Activated gamma-delta T cell treated with Interleukin-2 at 50 U/mL for 16 hours (primary cell): Measurements from ENCODE around the gene NAPA.

Experiments used
- DNase-seq: peaks from one replicate; pipeline ENCODE4 v3.0.0-alpha.2; 2020

The NAPA gene

DNA sequence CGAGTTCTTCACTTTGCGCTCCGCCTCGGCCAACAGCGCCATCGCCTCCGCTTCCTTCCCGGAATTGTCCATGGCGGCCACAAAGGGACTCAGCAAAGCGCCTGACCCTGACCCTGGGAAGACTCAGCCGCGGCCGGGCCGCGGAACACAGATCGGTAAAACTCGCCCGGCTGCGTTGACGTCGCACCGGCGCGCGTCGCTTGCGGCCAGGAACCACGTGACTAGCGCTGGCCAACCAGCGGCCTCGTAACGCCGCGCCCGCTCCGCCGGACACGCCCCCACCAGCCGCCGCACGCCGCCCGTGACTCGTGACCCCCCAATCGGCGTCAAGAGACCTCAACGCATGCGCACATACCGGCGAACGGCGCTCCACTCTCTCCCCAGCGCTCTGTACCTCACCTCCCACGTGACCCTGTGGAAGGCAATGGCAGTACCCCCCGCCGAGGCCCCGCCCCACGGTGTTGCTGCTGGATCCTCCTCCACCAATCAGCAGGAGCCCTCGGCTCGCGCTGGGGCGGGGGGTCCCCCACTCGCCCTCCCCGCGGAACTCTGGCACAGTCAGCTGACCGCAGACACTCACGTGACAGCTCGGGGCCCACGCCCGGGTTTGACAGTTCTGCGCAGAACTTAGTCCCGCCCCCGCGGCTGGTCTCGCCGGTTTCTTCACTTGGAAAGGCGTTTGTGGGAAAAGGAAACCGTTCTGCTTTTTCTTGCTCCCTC lies at the start of gene NAPA:
Gene NAPA, minus strand, starts transcription at position 195 of the 720 bp plus-strand sequence. Its CDS starts 123 bp downstream, at position 72.
- peak; percentile 100 for DNase-seq

DNA sequence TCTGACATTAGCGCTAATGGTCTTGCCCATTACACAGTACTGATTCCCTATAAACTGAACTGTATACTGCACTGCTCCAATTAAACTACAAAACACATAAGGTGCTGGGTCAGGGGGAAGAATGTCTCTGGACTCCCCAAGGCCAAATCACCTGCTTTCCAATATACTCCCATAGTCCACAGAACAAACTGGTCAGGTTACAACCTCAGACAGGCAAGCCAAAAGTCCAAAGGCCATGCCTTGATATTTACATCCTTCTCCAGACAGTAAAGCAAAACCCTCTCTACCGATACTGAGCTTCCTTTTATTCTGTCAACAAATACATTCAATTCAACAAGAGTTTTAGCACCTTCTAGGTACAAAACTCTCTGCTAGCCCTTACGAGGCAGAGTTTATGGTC lies 49.2 kb upstream of the NAPA start:
- DNase-seq, result no peak

DNA sequence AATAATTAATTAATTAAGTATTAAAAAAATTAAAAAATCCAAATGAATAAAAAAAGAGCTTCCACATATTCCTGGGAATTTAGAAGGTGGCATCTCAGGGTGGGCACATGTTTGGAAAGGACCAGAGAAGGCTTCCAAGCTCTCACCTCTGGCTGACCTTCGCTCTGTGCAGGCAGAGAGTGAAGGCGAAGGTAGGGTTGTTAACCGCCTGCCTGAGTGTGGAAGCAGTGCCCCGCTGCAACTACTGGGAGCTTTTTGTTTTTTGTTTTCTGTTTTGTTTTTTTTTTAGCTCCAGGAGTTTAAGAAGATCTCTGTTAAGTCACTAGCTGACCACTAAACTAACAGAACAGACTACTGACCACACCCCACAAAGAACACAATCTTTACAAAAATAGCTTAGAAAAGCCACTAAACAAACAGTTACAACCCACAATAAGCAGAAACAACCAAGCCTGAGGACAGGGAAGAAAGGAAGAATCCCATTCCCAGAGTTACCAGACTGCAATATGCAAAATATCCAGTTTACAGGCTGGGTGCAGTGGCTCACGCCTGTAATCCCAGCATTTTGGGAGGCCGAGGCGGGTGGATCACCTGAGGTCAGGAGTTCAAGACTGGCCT lies 46.7 kb upstream of the NAPA start:
- no peak for DNase-seq

DNA sequence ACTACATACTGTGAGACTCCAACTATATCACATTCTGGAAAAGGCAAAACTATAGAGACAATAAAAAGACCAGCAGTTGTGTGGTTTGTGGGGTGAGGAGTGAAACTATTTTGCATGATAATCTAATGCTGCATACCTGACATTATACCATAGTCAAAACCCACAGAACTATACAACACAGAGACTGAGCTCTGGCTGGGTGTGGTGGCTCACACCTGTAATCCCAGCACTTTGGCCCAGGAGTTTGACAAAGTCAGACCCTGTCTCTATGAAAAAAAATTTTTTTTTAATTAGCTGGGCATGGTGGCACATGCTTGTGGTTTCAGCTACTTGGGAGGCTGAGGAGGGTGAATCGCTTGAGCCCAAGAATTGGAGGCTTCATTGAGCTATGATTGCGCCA lies 46.1 kb upstream of the NAPA start:
- no peak for DNase-seq

DNA sequence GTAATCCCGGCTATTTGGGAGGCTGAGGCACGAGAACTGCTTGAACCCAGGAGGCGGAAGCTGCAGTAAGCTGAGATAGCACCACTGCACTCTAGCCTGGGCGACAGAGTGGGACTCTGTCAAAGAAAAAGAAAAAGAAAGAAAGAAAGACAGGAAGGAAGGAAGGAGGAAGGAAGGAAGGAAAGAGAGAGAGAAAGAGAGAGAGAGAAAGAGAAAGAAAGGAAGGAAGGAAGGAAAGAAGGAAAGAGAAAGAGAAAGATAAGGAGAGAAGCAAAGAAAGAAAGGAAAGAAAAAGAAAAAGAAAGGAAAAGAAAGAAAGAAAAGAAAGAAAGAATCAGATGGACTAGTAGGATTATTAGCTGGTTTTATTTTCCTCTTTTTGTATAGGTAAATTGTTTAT lies 35.3 kb upstream of the NAPA start:
- no peak for DNase-seq

DNA sequence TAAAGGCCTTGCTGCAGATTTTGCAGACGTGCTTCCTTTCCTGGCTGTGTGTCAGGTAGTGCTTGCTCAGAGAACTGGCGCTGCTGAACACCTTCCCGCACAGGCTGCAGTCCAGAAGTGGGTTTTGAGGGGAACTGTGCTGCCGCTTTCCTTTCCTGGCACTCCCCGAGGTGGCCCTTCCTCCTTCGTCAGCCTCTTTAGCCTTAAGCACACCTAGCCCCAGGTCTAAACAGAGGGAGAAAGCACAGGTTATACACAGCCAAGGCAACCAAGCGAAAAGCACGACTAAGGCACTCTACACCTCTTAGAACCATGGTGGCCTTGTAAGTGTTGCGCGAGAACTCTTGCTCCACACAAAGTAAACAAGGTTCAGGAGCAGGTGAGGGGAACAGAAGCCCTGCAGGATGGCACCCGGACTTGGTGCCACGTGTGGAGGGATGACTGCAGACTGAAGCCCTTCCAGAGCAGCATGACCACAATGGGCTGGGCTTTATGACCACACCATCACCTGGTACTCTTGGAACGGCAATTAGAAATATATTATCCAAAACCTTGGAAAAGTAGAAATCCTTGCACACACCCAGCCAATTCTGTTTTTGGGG lies 34.5 kb upstream of the NAPA start:
- no peak for DNase-seq

DNA sequence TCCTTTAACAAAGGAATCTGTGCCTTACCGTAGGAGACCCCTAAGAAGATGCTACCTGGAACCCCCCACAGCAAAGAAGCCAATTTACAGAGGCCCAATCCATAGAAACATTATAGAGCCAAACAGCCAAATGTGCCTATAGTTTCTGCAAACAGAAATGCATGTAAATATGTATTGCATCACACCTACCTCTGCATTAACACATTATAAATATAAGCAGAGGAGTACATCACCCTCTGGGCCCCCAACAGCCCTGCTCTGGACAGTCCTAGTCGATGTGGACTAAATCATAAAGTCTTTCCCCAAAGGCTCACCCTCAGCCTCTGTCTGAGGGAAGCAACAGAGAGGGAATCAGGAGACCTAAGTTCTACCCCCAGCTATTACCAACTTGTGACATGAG lies 32.3 kb upstream of the NAPA start:
- DNase-seq, result no peak

DNA sequence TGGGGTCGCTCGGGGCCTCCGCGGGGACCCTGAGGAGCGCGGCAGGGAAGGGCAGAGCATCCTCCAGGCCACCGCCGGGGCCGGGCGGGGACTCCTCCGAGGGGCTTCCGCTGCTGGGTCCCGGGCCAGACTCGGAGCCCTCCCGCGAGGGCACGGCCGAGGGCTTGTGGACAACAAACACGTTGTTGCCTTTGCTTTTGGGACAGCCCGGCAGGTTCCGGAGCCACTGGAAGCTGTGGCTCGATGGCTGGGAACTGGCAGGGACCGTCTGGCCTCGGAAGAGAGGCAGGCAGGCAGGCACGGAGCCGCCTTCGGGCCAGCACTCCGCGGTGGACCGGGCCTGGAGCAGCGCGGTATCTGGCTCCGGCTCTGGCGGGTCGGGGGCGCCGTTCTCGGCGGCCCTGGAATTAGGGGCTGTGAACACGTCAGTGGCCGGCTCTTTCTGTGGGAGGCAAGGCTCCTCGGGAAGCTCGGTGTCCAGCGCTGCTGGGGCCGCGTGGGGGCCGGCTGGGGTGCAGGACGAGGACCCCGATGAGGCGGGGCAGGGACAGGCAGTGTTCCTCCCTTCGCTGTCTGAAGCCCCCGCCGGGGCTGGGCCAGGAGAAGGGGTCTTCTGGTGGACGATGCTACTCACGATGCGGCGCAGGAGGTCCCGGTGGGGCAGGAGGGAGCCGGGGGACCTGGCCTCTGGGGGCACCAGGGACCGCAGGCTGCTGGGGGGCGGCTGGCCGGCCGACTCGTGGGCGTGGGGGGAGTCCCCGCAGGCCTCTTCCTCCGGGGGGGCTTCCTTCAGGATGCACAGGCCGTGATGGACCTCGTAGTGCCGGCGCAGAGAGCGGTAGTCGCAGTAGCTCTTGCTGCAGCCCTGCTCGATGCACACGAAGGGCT lies 30.4 kb upstream of the NAPA start:
- no peak for DNase-seq

DNA sequence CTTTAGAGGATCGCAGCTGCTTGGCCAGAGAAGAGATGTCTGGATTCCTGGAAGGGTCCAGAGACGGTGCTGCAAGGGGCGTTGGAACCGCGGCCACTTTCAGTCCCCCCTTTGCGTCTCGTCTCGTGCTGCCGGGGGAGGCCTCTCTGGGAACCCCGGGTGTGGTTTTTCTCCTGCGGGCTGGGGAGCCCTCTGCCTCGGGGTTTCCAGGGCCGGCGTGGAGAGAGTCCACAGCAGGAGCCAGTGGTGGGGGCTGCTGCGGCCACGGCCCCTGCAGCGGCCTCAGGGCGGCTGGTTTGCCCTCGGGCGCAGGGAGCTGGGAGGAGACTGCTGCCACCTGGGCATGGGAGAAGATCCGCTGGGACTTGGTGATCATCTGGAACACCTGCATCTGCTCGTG lies 29.6 kb upstream of the NAPA start:
- no peak for DNase-seq

DNA sequence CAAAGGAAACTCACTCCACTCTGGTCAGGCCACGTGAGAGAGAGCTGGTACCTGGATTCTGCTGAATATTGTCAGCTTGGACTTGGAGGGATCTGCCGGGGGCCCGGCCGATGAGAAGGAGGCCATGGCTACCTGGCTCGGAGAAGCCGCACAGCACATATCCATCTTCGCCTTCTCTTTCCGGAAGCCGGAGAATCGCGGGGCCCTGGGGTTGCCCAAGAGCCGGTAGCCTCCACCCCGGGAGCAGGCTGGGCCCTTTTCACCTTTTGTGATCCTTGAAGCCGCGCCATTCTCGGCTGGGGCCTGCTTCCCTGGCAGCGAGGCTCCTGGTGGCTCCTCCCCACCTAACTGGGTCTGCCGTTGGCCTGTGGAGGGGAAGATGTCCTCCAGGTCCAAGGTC lies 29.2 kb upstream of the NAPA start:
- no peak for DNase-seq

DNA sequence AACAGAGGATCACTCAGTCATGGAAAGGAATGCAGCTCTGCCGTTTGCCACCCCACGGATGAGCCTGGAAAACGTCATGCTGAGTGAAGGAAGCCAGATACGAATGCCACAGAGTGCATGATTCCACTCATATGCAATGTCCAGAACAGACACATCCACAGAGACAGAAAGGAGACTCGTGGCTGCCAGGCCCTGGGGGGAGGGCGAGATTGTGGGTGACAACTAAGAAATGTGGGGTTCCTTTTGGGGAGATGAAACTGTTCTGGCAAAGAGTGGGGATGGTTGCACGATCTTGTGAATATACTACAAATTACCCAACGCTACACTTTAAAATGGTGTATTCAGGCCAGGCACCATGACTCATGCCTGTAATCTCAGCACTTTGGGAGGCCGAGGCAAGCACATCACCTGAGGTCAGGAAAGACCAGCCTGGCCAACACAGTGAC lies 27.2 kb upstream of the NAPA start:
- DNase-seq, result no peak

DNA sequence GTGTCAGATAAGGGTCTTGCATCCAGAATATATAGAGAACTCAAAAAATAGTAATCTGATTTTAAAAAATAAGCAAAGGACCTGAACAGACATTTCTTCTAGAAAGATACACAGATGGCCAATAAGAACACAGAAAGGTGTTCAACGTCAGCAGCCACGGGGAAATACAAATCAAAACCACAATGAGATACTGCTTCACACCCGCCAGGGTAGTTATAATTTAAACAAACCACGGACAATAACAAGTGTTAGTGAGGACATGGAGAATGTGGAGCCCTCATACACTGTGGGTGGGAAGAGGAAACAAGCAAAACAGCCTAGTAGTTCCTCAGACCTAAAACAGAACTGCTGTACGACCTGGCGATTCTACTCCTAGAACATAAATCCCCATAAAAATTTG lies 26.7 kb upstream of the NAPA start:
- DNase-seq, result peak; percentile 47

DNA sequence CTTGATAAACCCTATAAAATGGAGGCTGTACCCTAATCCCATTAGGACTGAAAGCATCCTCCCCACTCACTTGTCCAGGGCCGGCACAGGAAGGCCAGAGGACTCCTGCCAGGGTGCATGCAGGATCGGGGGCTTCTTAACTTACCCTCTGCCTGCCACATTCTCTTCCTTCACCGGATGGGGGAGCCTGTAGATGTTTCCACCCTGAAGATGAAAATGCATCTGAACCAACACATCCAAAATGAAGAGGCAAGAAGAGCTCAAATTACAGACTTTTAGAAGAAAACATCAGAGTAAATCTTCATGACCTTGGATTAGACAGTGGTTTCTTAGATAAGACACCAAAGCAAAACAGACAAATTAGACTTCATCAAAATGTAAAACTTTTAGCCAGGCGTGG lies 25.9 kb upstream of the NAPA start:
- no peak for DNase-seq

DNA sequence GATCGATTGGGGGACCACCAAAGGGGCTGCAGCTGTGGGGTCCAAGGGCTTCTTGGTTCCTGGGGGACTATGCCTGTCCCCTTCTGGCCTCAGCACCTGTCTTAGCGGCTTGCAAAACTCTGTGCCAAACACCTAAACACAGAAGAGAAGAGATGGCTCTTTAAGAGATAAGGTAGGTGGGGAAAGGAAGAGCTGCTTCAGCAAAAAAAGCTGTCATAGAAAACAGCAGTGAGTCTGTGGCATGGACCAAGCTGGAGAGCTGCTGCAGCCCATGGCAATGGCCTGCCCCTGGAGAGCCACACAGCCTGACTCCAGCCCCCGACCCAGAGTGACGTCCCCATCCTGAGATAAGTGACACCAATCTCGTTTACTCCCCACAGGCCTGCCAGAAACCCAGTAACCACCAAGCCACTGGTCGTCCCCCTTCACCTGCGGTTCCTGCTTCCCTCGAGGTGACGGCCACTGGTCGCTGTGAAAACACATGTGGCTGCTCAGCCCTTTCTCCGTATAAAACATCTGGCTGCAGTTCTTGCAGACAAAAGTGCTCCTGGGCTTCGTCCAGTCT lies 25.0 kb upstream of the NAPA start:
- DNase-seq, result peak; percentile 23

DNA sequence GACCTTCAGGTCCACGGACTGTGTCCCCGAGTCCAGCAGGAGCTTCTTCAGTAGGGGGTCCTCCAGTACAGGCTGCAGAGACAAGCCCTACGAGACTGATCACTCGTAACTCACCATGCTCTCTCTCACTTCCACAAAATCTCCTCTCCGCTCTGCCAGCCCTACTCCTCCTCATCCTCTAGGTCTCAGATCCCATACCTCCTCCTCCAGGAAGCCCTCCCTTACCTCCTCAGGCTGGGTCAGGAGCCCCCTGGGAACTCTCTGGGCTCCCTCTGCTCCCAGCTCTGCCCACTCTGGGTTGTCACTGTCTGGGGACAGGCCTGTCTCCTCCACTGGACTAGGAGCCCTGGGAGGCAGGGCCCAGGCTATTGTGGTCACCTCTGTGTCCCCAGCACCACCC lies 23.9 kb upstream of the NAPA start:
- no peak for DNase-seq

DNA sequence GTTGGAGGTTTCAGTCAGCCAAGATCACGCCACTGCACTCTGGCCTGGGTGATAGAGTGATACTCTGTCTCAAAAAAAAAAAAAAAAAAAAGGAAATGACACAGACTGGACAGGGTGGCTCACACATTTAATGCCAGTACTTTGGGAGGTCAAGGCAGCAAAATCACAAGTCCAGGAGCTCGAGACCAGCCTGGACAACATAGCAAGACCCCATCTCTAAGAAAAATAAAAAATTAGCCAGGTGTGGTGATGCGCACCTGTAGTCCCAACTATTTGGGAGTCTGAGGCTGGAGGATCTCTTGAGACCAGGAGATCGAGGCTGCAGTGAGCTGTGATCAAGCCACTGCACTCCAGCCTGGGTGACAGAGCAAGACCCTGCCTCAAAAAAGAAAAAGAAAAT lies 22.6 kb upstream of the NAPA start:
- DNase-seq, result no peak

DNA sequence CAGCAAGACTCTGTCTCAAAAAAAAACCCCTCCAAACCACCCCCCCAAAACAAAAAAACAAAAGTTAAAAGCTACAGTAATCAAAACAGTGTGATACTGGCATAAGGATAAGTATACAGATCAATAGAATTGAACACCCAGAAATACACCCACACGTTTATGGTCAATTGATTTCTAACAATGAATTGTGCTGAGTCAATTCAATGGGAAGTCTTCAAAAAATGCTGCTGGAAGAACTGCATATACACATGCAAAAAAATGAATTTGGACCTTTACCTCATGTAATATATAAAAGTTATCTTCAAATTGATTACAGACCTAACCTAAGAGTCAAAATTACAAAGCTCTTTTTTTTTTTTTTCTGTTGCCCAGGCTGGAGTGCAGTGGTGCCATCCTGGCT lies 19.8 kb upstream of the NAPA start:
- no peak for DNase-seq

DNA sequence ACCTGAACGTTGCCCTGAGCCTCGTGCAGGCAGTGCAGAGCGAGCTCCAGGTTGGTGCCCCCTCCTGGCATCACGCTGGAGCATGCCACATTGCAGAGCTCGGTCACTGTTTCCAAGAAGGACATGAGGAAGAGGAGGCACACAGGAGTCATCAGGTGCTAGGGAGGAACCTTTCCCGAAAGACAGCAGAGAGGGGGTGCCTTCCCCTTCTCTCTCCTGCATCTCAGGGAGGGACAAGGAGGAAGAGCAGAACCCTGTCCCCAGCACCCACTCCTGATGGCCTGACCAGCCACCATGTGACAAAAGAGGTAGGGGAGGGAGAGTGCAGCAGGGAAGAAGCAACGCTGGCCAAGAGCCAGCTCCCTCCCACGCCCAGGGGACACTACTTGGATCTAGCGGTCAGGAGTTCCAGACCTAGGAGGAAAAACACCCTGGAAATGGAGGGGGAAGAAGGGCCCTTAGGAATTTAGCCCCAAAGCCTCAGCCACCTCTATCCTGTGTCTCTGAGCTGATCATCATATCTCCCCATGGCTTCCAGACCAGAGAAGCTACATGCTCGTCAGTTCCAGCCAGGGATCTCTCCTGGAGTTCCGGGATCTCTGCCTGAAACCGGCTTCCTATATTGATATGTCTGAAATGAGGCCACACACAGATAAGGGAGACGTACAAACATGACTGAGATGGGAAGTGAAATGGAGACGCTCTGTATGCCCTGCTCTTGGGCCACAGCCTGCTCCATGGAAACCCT lies 17.0 kb upstream of the NAPA start:
- no peak for DNase-seq

DNA sequence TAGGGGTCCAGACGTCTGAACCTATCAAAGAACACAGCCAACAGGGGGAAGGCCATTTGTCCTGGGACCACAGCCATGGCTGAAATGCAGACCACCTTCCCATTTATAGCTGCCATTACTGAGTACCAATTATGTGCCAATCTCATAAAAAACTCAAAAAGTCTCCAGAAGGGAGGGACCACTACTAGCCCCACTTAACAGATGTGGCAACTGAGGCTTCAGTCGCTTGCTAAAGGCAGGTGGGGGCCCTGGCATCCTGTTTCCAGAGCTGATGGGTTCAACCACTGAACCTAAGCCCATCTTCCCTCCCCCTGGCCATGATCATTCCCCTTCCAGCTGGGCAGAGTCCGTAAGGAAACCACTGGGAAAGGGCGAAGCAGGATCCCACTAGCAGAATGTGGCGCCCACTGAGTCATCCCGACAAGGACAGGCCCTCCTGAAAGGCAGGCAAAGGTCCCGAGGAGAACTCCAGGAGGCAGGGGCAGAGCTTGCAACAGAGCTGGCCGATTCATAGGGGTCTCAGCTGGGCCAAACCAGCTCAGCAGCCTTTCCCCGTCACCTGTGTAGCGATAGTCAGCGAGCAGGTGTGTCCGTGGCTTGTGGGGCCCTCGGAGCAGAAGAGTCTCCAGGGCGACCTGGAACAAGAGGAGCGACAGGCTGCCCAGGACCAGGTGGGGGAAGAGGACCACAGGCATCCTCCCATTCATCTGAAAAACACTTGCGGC lies 14.3 kb upstream of the NAPA start:
- DNase-seq, result no peak

DNA sequence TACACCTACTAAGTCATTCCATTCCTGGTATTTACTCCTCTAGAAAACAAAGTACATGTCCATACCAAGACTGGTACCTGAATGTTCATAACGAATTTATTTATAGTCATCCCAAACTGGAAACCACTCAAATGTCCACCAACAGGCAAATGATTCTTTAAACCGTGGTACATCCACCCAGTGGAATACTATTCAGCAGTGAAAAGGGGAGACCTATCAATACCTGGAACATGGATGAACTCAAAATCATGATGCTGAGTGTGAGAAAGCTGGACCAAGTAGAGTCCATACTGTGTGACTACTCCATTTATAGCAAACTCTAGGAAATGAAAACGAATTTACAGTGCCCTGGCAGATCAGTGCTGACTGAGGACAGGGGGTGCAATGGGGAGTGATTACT lies 11.9 kb upstream of the NAPA start:
- DNase-seq, result no peak

DNA sequence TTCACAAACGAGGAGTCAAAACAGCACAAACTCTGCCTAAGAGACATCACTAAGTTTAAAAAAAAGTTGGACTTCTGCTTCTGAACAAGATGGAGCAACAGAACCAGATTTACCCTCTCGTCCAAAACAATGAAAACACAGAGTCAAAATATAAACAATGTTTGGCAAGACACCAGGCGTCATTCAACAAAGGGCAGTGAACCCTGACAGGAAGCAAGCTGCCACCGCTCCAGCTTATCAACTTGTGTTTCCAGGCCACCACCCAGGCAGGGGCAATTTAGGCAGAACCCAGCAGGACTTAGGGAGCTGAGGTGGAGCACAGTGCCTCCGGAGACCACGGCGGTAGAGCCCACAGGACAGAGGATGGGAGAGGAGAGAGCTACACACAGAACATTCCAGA lies 8.6 kb upstream of the NAPA start:
- DNase-seq, result no peak
